Endothelial cell of umbilical vein (primary cell): ENCODE data around the gene RGS6. TPM values are rescaled to one million over a fixed set of nuclear protein-coding genes. Genes with fewer than 3 reads are reported as not detected.

ENCODE experiments used
- BruUV-seq: library from RNA; stranded (reverse); fragments of 400-500 nt; replicated peaks from 2 replicates; lab custom pipeline; 2021; lab: Mats Ljungman, UMichigan
- CTCF ChIA-PET: fragments of 300-600, 350-600 bp; sonication (Branson Sonifier 250); formaldehyde crosslinking; loops from one replicate; lab custom pipeline; 2021; ENCODE audit warnings: antibody characterized with exemption, inconsistent platforms; lab: Charles Lee
- POLR2A ChIA-PET: fragments of 300-600, 350-600 bp; sonication (Branson Sonifier 250); formaldehyde crosslinking; loops from one replicate; lab custom pipeline; 2021; ENCODE audit warnings: antibody characterized with exemption, inconsistent platforms; lab: Charles Lee
- DNase-seq: peaks from one replicate; pipeline ENCODE4 v3.0.0-alpha.2; 2011; ENCODE audit warnings: low read depth, low spot score
- FAIRE-seq: peaks from 2 replicates; lab custom pipeline; 2011; peaks lifted over from hg19 to GRCh38; lab: Jason Lieb, UNC
- H2AFZ ChIP-seq: 2 replicates; pipeline ENCODE4 v1.6.0; 2012; ENCODE audit warnings: low read depth, low read length, control low read depth, inconsistent platforms
- H3K27ac ChIP-seq: 2 replicates; pipeline ENCODE4 v1.5.1; 2011; ENCODE audit warnings: low read depth, mild to moderate bottlenecking, control low read depth, low read length, moderate library complexity; ENCODE audit not compliant: insufficient read depth
- H3K27me3 ChIP-seq, 2 experiments: 2 replicates each; pipeline versions ENCODE4 v1.6.0 to v1.6.1; 2011; ENCODE audit warnings: low read length in 2 of 2, mixed read lengths in 1 of 2; ENCODE audit not compliant: control insufficient read depth in 2 of 2, insufficient read depth in 2 of 2
- H3K36me3 ChIP-seq, 2 experiments: 2 replicates in 1 of 2; 3 replicates in 1 of 2; pipeline ENCODE4 v1.5.1; 2011; ENCODE audit warnings: low read length in 2 of 2, mild to moderate bottlenecking in 1 of 2, moderate library complexity in 1 of 2; ENCODE audit not compliant: control insufficient read depth in 2 of 2, insufficient read depth in 2 of 2; ENCODE audit errors: extremely low read depth in 1 of 2
- H3K4me1 ChIP-seq: 3 replicates; pipeline ENCODE4 v1.5.1; 2011; ENCODE audit warnings: mild to moderate bottlenecking, low read length; ENCODE audit not compliant: control insufficient read depth, insufficient read depth; ENCODE audit errors: extremely low read depth
- H3K4me2 ChIP-seq: 2 replicates; pipeline ENCODE4 v1.6.1; 2011; ENCODE audit warnings: low read length, control low read depth, mixed read lengths; ENCODE audit not compliant: insufficient read depth
- H3K4me3 ChIP-seq, 3 experiments: fragments of 200-600 bp in 1 of 3; sonication (generic), shearing (Covaris generic) in 1 of 3; replicated peaks in 1 of 3; 2 replicates each; pipeline ENCODE4 v1.5.1; 2011 to 2016; ENCODE audit warnings: control low read depth in 3 of 3, low read length in 3 of 3, mild to moderate bottlenecking in 2 of 3, inconsistent platforms in 1 of 3, low read depth in 1 of 3, moderate library complexity in 1 of 3; ENCODE audit not compliant: insufficient read depth in 1 of 3
- H3K79me2 ChIP-seq: 2 replicates; pipeline ENCODE4 v1.6.0; 2012; ENCODE audit warnings: low read length, inconsistent platforms; ENCODE audit not compliant: control insufficient read depth, insufficient read depth
- H3K9ac ChIP-seq: replicated peaks from 2 replicates; pipeline ENCODE3; 2011; ENCODE audit warnings: low read length, control low read depth; ENCODE audit not compliant: insufficient read depth; ENCODE audit errors: extremely low read depth
- H3K9me1 ChIP-seq: replicated peaks from 3 replicates; pipeline ENCODE4 v1.6.0; 2011; ENCODE audit warnings: mild to moderate bottlenecking, low read length; ENCODE audit not compliant: control insufficient read depth, insufficient read depth; ENCODE audit errors: extremely low read depth
- H3K9me3 ChIP-seq: replicated peaks from 2 replicates; pipeline ENCODE4 v1.5.1; 2012; ENCODE audit warnings: low read length, inconsistent platforms; ENCODE audit not compliant: control insufficient read depth, insufficient read depth
- H4K20me1 ChIP-seq: replicated peaks from 2 replicates; pipeline ENCODE3; 2011; ENCODE audit warnings: mild to moderate bottlenecking, low read length; ENCODE audit not compliant: control insufficient read depth, insufficient read depth; ENCODE audit errors: extremely low read depth
- CTCF ChIP-seq, 2 donors: IDR thresholded peaks; 1 replicate in 1 of 2; 2 replicates in 1 of 2; pipeline ENCODE4 v1.5.1; 2011; ENCODE audit warnings: low read length in 2 of 2, mild to moderate bottlenecking in 2 of 2, moderate library complexity in 2 of 2, control low read depth in 1 of 2, inconsistent platforms in 1 of 2, low read depth in 1 of 2; ENCODE audit not compliant: insufficient read depth in 1 of 2; ENCODE audit errors: extremely low read depth in 1 of 2
- EZH2 ChIP-seq: IDR thresholded peaks from 2 replicates; pipeline ENCODE4 v1.6.1; 2012; ENCODE audit warnings: borderline replicate concordance, low read depth, mild to moderate bottlenecking, moderate library complexity, low read length, inconsistent platforms; ENCODE audit not compliant: severe bottlenecking
- FOS ChIP-seq: IDR thresholded peaks from 2 replicates; pipeline ENCODE4 v1.6.1; 2011; ENCODE audit warnings: mild to moderate bottlenecking, low read length, moderate library complexity, borderline replicate concordance; ENCODE audit not compliant: insufficient read depth
- GATA2 ChIP-seq: IDR thresholded peaks from 2 replicates; pipeline ENCODE4 v1.7.0; 2011; ENCODE audit warnings: low read depth, mild to moderate bottlenecking, moderate library complexity, mixed read lengths, low read length; ENCODE audit not compliant: insufficient read length, insufficient read depth
- JUN ChIP-seq: IDR thresholded peaks from 2 replicates; pipeline ENCODE4 v1.6.1; 2011; ENCODE audit warnings: borderline replicate concordance, low read depth; ENCODE audit not compliant: insufficient read length, insufficient read depth
- MYC ChIP-seq: IDR thresholded peaks from one replicate; pipeline ENCODE4 v1.6.1; 2011; ENCODE audit warnings: mild to moderate bottlenecking, low read depth, low read length
- POLR2A ChIP-seq: IDR thresholded peaks from 2 replicates; pipeline ENCODE4 v1.6.1; 2012; ENCODE audit warnings: low read depth, mild to moderate bottlenecking, control low read depth, low read length
- POLR2AphosphoS5 ChIP-seq: IDR thresholded peaks from 2 replicates; pipeline ENCODE4 v1.6.1; 2012; ENCODE audit warnings: low read depth, mild to moderate bottlenecking, control low read depth, low read length, moderate library complexity; ENCODE audit not compliant: insufficient read depth
- dilution Hi-C: fragments of 300-500 bp; cut with MboI; formaldehyde crosslinking; loops from one replicate; pipeline ENCODE4 v1.15.0; 2019; ENCODE audit warnings: low sequenced_read_pairs; ENCODE audit not compliant: extremely low pct_ligation_motif_present
- intact Hi-C: fragments of 100-400 bp; cut with micrococcal nuclease; formaldehyde crosslinking; loops from one replicate; pipeline ENCODE4 v1.10.0; 2022
- polyA plus RNA-seq, 4 experiments: library from polyadenylated mRNA; depleted of rRNA in 3 of 4; stranded (reverse) in 3 of 4; unstranded in 1 of 4; fragments of >200 nt; gene quantifications; 2 replicates each; pipeline versions ENCODE4 v1.2.1 to v1.2.3, GENCODE V29; 2011 to 2012; ENCODE audit warnings: missing spikeins in 1 of 4
- total RNA-seq: library from RNA; stranded (reverse); gene quantifications from 2 replicates; pipeline ENCODE4 v1.2.3, GENCODE V29; 2021
- TF ChIP-seq, protein P1 (sequence below): IDR thresholded peaks from 2 replicates; pipeline ENCODE4 v1.6.1; 2011; ENCODE audit not compliant: insufficient read depth, insufficient read length

RGS6 gene
- total and polyA plus RNA-seq, 2 donors (not counting 3 experiments of a cell fraction or from before 2014, with no cell fraction given) = not detected

DNA sequence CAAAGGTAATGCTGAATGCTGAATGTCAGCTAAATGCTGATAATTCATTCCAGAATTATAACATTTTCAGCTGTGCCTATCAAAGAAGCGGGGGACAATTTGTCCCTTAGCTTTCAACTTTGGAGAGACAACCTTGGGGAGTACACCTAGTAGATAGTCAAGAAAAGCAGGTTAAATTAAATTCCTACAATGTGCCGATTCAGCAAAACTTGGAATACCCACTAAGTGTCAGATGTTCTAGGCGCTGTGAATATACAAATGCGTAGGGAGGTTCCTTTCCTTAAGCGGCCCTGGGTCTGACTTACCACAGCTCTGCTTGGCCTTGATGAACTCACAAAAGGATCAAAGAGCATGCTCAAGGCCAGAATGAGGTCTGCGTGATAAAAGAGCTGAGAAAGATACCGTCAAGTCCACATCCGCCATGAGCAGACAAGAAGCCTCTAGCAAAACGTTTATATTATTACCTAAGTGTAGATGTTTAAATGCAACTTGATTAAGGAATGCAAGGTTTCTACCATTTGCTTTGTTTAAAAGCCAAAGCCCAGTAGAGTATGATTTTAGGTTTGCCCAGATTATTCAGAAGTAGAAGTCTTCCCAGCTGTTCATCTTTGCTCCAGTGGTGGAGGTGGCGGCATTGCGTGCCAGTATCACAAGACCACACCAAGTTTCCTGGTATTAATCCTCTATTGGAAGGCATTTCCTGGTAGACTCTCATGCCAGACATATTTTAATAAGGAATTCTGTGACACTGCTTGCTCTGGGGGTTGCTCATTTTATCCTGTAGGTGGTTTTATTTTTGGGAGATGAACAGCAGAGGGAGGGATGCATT lies 593.1 kb downstream of the RGS6 start:
- dilution Hi-C loops (no loop called here), intact Hi-C loops (no loop called here)
- Histone ChIP-seq H3K79me2 (no peaks in the 10 kb centered on the region), H3K27me3 (no peaks in the 10 kb centered on the region), H3K4me2 (no peak overlapping the region), H3K9ac (no peak overlapping the region), H3K9me3 (no peaks in the 10 kb centered on the region), H3K36me3 (no peaks in the 10 kb centered on the region), H2AFZ (no peak overlapping the region), H3K4me3 (no peak overlapping the region), H3K9me1 (no peaks in the 10 kb centered on the region), H4K20me1 (no peaks in the 10 kb centered on the region), H3K4me1 (peaks cover 10% of the 10 kb centered on the region), H3K27ac (no peak overlapping the region)
- CTCF ChIA-PET = interaction anchor here (0.8 to 2.5 kb wide), 7 partner anchors 8 to 423 kb away, joined by 3 to 19 read pairs (median 3); no protein-coding TSS in a partner anchor
- DNase-seq (no peak), FAIRE-seq (no peak)
- TF ChIP-seq EZH2 = no peak
- no peak for TF ChIP-seq GATA2
- TF ChIP-seq POLR2AphosphoS5 = no peak
- TF ChIP-seq, protein P1, sequence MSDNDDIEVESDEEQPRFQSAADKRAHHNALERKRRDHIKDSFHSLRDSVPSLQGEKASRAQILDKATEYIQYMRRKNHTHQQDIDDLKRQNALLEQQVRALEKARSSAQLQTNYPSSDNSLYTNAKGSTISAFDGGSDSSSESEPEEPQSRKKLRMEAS = no peak
- no peak for TF ChIP-seq CTCF (IDR thresholded peaks at IDR 0.05; ENCODE audit: extremely low read depth in 1 of 2, insufficient read depth in 1 of 2, low read depth in 1 of 2, low read length in 2 of 2)
- TF ChIP-seq MYC = no peak
- no peak for TF ChIP-seq JUN
- no peak for TF ChIP-seq POLR2A
- no peak for TF ChIP-seq FOS
- BruUV-seq = no TSS peak
- POLR2A ChIA-PET = no interaction called here
